CD4-positive, alpha-beta T cell (primary cell): ENCODE results near the gene MBNL2. TPM values are rescaled to one million over a fixed set of nuclear protein-coding genes. Genes with fewer than 3 reads are reported as not detected.

Experiments used
- ATAC-seq: fragments of 200-7000 bp; cut with Tn5 transposase; one replicate; pipeline ENCODE4 v1.10.0; 2022; ENCODE audit warnings: mild to moderate bottlenecking; ENCODE audit not compliant: poor library complexity
- CTCF ChIA-PET: fragments of 350-600 bp; sonication (Branson Sonifier 250); formaldehyde crosslinking; loops from one replicate; lab custom pipeline; 2021; ENCODE audit warnings: antibody characterized with exemption, inconsistent platforms; lab: Charles Lee
- POLR2A ChIA-PET: fragments of 350-600 bp; sonication (Branson Sonifier 250); formaldehyde crosslinking; loops from one replicate; lab custom pipeline; 2021; ENCODE audit warnings: antibody characterized with exemption, inconsistent platforms; lab: Charles Lee
- DNase-seq, 14 experiments: peaks; one replicate each; pipeline ENCODE4 v3.0.0-alpha.2; 2013 to 2020; ENCODE audit warnings: mixed read lengths in 2 of 14
- H3K27ac ChIP-seq, 2 donors: one replicate each; pipeline versions ENCODE4 v1.5.1 to v1.7.0; 2013; ENCODE audit warnings: low read length in 2 of 2, low read depth in 1 of 2, mild to moderate bottlenecking in 1 of 2
- H3K27me3 ChIP-seq, 2 experiments: 1 replicate in 1 of 2; 2 replicates in 1 of 2; pipeline versions ENCODE4 v1.6.1 to v1.7.0; 2013; ENCODE audit warnings: low read length in 2 of 2, control low read depth in 1 of 2, mild to moderate bottlenecking in 1 of 2, moderate library complexity in 1 of 2; ENCODE audit not compliant: insufficient read depth in 2 of 2, control insufficient read depth in 1 of 2
- H3K36me3 ChIP-seq: one replicate; pipeline ENCODE4 v1.6.1; 2013; ENCODE audit warnings: low read length, control low read depth; ENCODE audit not compliant: insufficient read depth
- H3K4me1 ChIP-seq: one replicate; pipeline ENCODE4 v1.6.1; 2013; ENCODE audit warnings: low read length, control low read depth; ENCODE audit not compliant: insufficient read depth
- H3K4me3 ChIP-seq: one replicate; pipeline ENCODE4 v1.5.1; 2013; ENCODE audit warnings: mild to moderate bottlenecking, low read length, moderate library complexity
- H3K9me3 ChIP-seq, 2 experiments: 1 replicate in 1 of 2; 2 replicates in 1 of 2; pipeline versions ENCODE4 v1.6.1 to v1.7.0; 2013; ENCODE audit warnings: low read length in 2 of 2, mild to moderate bottlenecking in 2 of 2, control low read depth in 1 of 2, moderate library complexity in 1 of 2; ENCODE audit not compliant: control insufficient read depth in 1 of 2, insufficient read depth in 1 of 2
- H3K27ac Mint-ChIP-seq: one replicate; pipeline ENCODE4 v1.8.0; 2020; ENCODE audit warnings: mixed read lengths
- H3K27me3 Mint-ChIP-seq: one replicate; pipeline ENCODE4 v1.8.0; 2021; ENCODE audit warnings: mixed read lengths
- H3K36me3 Mint-ChIP-seq: one replicate; pipeline ENCODE4 v1.8.0; 2021; ENCODE audit warnings: low read depth, mixed read lengths
- H3K4me1 Mint-ChIP-seq: one replicate; pipeline ENCODE4 v1.8.0; 2021; ENCODE audit warnings: low read depth, mixed read lengths
- H3K4me3 Mint-ChIP-seq: one replicate; pipeline ENCODE4 v1.8.0; 2020; ENCODE audit warnings: mild to moderate bottlenecking, mixed read lengths
- H3K9me3 Mint-ChIP-seq: one replicate; pipeline ENCODE4 v1.8.0; 2020; ENCODE audit warnings: mixed read lengths
- intact Hi-C, 2 experiments: fragments of 100-400 bp; cut with DNase I in 1 of 2; cut with micrococcal nuclease in 1 of 2; formaldehyde crosslinking; loops; one replicate each; pipeline versions ENCODE4 v1.15.1 to v1.9.0; 2023 to 2025; cut with DNase I, micrococcal nuclease
- total RNA-seq, 174 experiments: library from RNA in 2 of 174; stranded (reverse) in 2 of 174; gene quantifications; one replicate each; pipeline ENCODE4 v1.2.3 and lab custom pipeline; 2021 to 2026
- TF ChIP-seq, protein P1 (sequence below): fragments of 200-600 bp; IDR thresholded peaks from one replicate; pipeline ENCODE4 v1.8.0; 2022; ENCODE audit warnings: antibody characterized with exemption, mild to moderate bottlenecking

The MBNL2 gene
- total RNA-seq, 2 experiments from 2014 or later: 35.9 to 36.0 TPM

GRCh38 chr13:97392020-97392419, 169.9 kb downstream of the MBNL2 start:
- H3K27me3 ChIP-seq: no peaks in the 10 kb centered on the region
- POLR2A ChIA-PET: no interaction called here
- Mint-ChIP-seq H3K27me3 (no peaks in the 10 kb centered on the region), H3K27ac (no peak overlapping the region), H3K36me3 (peaks cover 33% of the 10 kb centered on the region), H3K4me1 (peaks cover 6% of the 10 kb centered on the region), H3K4me3 (no peak overlapping the region), H3K9me3 (no peaks in the 10 kb centered on the region)
- peaks cover 2% of the 10 kb centered on the region for H3K36me3 ChIP-seq
- no peak overlapping the region for H3K4me3 ChIP-seq
- intact Hi-C loops: no loop called here
- H3K9me3 ChIP-seq: no peaks in the 10 kb centered on the region
- DNase-seq: no peak
- peaks cover 3% of the 10 kb centered on the region for H3K4me1 ChIP-seq
- CTCF ChIA-PET: no interaction called here
- TF ChIP-seq, protein P1, sequence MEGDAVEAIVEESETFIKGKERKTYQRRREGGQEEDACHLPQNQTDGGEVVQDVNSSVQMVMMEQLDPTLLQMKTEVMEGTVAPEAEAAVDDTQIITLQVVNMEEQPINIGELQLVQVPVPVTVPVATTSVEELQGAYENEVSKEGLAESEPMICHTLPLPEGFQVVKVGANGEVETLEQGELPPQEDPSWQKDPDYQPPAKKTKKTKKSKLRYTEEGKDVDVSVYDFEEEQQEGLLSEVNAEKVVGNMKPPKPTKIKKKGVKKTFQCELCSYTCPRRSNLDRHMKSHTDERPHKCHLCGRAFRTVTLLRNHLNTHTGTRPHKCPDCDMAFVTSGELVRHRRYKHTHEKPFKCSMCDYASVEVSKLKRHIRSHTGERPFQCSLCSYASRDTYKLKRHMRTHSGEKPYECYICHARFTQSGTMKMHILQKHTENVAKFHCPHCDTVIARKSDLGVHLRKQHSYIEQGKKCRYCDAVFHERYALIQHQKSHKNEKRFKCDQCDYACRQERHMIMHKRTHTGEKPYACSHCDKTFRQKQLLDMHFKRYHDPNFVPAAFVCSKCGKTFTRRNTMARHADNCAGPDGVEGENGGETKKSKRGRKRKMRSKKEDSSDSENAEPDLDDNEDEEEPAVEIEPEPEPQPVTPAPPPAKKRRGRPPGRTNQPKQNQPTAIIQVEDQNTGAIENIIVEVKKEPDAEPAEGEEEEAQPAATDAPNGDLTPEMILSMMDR: no peak
- ATAC-seq: no peak
- H3K27ac ChIP-seq: no peak overlapping the region

DNA sequence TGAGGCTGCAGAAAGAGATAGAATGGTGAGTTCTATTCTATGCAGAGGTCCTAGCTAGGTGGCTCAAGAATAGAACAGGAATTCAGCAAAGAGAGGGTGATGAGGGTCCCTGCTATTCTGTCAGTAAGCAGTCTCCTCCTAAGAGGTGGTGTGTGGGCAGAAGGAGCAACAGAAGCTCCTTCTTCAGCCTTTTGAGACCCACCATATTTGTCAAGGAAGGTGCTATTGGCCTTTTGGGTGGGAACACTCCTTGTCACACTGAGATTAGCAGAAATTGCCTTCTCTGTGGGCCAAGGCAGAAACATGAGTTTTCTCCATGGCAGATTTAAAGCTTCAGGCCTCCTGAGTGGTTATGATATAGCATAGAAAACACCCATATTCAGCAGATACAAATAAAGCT, 172.4 kb downstream of the MBNL2 start:
- Mint-ChIP-seq H3K27me3 (no peaks in the 10 kb centered on the region), H3K4me3 (no peak overlapping the region), H3K36me3 (peaks cover 16% of the 10 kb centered on the region), H3K9me3 (no peaks in the 10 kb centered on the region), H3K4me1 (no peaks in the 10 kb centered on the region), H3K27ac (no peak overlapping the region)
- Histone ChIP-seq H3K9me3 (no peaks in the 10 kb centered on the region), H3K36me3 (peaks cover 2% of the 10 kb centered on the region), H3K27me3 (no peaks in the 10 kb centered on the region), H3K4me1 (no peaks in the 10 kb centered on the region), H3K27ac (no peak overlapping the region), H3K4me3 (no peak overlapping the region)
- CTCF ChIA-PET: no interaction called here
- ATAC-seq: no peak
- intact Hi-C loops: no loop called here
- DNase-seq: no peak
- TF ChIP-seq, protein P1: no peak
- POLR2A ChIA-PET: no interaction called here

DNA sequence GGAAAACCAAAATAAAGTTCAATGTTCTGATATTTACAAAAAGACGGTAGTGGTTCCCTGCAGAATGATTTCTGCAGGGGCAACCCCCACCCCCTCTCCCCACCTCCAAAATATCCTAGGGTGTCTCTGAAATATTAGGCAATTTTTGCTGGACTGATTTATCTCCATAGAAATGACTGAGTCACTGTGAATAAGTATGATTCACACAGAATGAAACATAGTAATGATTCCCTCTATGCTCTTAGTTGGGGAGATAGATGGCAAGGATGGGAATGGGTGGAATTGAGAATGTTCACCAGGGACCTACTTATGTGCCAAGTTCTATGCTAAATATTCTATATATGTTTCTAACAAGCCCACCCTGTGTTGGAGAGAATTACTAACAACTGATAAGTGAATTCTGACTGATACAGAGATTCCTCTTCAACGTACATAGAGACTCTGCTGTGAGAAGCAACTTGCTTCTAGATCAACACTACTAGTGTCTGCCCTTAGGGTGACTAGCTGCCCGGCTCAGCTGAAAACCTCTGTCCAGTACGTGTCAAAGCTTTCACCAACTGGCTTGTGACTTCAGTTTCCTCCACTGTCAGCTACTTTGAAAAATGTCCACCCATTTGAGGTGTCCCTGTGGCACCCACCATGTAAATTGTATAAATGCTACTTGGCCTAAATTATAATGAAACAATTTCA, 173.5 kb downstream of the MBNL2 start:
- TF ChIP-seq, protein P1: no peak
- H3K27me3 Mint-ChIP-seq: no peaks in the 10 kb centered on the region

More for the DNA sequence above, 173.5 kb downstream of the MBNL2 start:
- ATAC-seq (no peak), DNase-seq (no peak)
- Mint-ChIP-seq H3K9me3 (no peaks in the 10 kb centered on the region), H3K27ac (no peak overlapping the region), H3K4me3 (no peak overlapping the region), H3K4me1 (no peaks in the 10 kb centered on the region), H3K36me3 (peaks cover 16% of the 10 kb centered on the region)
- Histone ChIP-seq H3K4me1 (no peaks in the 10 kb centered on the region), H3K4me3 (no peak overlapping the region), H3K27ac (no peak overlapping the region), H3K27me3 (no peaks in the 10 kb centered on the region), H3K36me3 (peaks cover 2% of the 10 kb centered on the region), H3K9me3 (no peaks in the 10 kb centered on the region)
- ChIA-PET POLR2A (no interaction called here), CTCF (no interaction called here)
- intact Hi-C loops: no loop called here
